A204.1 (cell line): Measurements from ENCODE around the gene METTL4.

ENCODE experiments used
- FAIRE-seq: peaks from 2 replicates; lab custom pipeline; 2012; peaks lifted over from hg19 to GRCh38; lab: Jason Lieb, UNC

Gene METTL4

DNA sequence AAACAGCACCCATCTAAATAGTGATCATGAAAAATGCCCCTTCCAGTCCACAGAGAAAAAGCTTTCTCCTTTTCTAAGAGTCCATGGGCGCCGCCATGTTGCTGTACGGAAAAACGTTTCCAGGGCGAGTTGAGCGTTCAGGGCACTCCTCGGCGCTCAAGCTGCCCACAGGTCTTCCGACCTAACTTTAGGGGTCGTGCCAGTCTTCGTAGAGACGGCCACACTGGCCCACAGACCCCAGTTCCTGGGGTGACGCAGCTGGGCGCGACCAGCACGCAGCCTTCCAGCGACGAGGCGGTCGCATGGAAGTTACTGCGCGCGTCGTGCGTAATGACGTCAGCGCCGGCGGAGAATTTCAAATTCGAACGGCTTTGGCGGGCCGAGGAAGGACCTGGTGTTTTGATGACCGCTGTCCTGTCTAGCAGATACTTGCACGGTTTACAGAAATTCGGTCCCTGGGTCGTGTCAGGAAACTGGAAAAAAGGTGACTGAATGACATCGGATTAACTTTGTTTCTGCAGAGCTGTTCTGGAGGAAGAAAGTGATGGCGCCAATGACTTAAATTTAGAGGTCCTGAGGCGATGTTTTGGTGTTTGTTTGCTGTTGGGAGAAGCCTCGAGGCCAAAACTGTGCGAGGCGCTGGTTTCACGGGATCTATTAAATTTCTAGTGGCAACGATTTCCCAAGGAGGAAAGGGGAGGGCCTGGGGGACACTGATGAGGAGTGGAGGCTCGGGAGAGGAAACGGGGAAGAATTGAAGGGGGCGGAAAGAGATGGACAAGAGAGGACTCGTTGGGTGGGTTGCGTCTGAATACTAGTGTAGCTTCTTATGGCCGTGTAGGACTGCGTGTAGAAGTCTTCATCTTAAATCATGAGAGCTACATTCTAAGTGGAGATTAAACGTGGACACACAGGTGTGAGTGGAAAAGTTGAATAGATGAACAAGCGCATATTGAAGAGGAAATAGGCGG is at the start of gene METTL4, which contains the start of gene NDC80:
Gene METTL4 (minus strand): TSS at position 306 of the 971 bp plus-strand sequence. CDS start 4,289 bp downstream, outside the sequence.
Gene NDC80 (plus strand): TSS at position 358 of the 971 bp plus-strand sequence. CDS start 1,429 bp downstream, outside the sequence.
- peak; percentile 83 for FAIRE-seq

DNA sequence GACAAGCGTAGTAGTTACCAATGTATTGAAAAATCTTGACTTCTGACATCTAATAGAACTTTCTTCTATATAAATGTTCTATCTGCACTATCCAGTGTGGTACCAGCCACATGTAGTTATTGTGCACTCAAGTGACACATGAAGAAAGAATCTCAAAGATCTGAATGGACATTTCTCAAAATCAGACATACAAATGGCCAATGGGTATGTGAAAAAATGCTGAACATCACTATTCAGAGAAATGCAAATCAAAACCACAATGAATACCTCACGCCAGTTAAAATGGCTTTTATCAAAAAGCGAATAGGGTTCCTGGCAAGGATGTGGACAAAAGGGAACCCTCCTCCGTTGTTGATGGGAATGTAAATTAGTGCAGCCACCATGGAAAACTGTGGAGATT is 46.7 kb upstream of the METTL4 start:
- no peak for FAIRE-seq

DNA sequence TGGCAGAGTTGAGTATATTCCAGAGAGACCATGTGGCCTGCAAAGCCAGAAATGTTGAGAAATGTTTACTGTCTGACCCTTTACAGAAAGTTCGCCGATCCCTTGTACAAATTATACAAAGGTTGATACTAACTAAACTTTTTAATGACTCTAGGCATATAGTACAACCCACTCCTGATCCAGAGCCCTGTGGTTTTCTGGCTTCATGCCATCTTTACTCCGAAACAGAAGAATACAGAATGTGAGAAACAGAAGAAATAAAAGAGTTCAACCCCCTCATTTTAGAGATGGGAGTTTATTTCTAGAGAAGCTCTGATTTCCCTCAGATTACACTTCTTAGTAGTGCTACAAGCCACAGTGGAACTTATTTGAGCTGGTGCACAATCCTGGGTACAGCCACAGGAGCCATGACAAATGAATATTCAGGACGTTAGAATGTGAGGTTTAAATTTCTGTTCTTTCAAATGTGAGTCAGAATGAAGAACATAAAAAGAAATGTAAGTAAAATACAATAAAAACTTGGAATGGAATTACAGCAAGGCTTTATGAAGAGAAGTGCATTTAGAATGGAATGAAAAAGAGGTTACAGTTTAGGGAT is 46.2 kb upstream of the METTL4 start:
- no peak for FAIRE-seq

DNA sequence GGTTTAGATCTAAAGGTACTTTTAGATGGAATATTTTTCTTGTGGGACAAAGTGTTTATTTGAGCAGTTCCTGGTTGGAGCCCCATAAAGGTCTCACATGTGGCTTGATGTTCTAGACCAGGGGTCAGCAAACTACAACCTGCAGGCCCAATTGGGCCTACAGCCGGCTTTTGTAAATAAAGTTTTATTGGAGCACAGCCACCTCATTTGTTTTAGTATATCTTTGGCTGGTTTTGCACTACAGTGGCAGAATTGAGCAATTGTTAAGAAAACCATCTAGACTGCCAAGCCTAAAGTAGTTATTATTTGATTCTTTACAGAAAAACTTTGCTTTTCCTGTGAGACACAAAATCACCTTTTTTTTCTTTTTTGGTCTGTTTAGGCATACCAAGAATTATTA is 41.7 kb upstream of the METTL4 start:
- no peak for FAIRE-seq

DNA sequence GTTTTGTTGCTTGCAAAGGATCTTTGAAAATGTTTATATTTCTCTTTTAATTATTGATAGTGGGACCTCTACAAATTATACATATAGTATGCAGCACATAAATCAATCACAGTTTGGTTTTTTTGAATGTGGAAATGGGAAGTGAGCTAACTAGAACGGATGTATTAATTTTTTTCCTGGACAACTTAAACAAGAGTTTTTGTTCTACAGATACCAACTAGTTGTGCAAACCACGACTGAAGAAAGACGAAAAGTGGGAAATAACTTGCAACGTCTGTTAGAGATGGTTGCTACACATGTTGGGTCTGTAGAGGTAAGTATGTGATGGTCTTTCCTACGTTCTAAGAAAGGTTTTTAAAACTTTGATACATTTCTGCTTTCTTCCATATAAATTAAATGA is 39.2 kb upstream of the METTL4 start:
- no peak for FAIRE-seq

GRCh38 chr18:2609604-2610003 is 38.3 kb upstream of the METTL4 start:
- FAIRE-seq, result no peak

GRCh38 chr18:2606335-2606734 is 35.0 kb upstream of the METTL4 start:
- FAIRE-seq, result no peak

DNA sequence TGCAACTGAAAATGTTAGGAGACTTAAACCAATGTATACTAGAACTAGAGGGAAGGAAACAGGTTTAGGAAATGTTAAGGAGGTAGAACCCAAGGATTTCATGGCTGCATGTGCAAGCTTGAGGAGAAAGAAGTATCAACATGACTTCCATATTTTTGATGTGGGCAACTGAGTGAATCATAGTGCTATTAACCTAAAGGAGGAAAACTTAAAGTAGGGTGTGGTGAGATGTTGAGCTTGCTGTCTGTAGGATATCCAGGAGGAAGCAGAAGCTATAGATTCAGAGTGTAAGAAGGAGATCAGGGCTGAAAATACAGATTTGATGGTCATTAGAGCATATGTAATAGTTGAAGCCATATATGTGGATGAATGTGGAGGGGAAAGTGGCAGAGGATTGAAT is 31.5 kb upstream of the METTL4 start:
- no peak for FAIRE-seq

- FAIRE-seq, result no peak
Measured at GRCh38 chr18:2597639-2598038, 26.3 kb upstream of the METTL4 start.

DNA sequence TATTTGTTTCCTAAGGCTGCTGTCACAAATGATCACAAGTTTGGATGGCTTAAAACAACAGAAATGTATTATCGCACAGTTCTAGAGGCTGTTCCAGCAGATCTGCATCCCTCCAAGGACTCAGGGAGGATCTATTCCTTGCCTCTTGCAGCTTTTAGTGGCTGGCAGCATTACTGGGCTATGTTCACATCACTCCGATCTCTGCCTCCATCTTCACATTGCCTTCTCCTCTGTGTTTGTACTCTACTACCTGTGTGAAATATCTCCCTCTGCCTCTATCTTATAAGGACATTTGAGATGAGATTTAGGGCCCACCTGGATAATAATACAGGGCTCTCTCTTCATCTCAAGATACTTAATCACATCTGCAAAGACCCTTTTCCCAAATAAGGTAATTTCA is 19.0 kb upstream of the METTL4 start:
- FAIRE-seq, result no peak

DNA sequence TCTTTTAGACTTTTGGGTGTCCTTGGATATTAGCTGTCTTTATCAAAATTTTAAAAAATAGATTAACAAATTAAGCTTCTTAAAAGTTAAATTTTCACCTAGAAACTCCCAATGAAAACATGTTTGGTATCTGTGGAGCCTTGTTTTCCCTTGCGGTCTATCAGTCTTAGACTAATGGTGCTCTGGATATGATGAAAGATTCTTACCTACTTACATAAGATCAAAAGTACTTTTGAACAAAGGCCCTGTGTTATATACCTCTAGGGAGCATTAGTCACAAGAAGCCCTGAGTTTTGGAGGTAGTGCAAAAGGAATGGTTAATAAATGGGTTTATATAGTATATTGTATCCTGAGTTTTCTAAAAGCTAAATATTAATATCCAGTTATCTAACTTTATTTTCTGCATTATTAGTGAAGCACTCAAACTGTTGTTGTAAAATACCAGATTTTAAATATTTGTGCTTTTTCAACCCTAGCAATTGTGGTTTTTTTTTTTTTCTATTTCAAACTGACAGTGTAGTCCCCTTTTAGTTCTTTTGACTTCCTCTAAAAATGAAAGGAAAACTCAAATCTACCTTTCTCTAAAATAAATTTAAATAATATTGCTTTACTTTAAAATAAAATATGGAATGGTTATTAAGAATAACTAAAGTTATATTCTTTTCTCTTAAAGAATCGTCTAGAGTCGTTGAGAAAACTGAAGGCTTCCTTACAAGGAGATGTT is 18.2 kb upstream of the METTL4 start:
- FAIRE-seq, result peak; percentile 59

- no peak for FAIRE-seq
Measured at GRCh38 chr18:2588666-2589344, 17.5 kb upstream of the METTL4 start.

- FAIRE-seq, result no peak
Measured at GRCh38 chr18:2587788-2588187, 16.5 kb upstream of the METTL4 start.

DNA sequence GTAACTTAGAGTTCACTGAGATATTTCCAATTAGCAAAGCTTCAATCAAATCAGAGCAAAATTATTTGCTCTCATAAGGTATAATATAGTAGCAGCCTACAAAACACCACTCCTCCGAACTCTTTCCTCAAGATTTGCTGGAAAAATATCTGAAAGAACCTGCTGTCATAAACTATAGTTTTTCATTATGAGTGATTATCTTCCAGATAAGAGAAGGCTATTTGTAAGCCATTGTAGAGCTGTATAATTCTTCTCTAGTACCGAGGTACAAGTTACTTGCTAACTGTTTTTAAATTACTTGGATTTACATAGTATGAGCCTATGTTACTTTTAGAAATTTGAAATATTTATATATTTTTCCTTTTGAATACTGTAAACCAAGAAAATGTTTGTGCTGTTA is 2.1 kb upstream of the METTL4 start:
- FAIRE-seq, result no peak

DNA sequence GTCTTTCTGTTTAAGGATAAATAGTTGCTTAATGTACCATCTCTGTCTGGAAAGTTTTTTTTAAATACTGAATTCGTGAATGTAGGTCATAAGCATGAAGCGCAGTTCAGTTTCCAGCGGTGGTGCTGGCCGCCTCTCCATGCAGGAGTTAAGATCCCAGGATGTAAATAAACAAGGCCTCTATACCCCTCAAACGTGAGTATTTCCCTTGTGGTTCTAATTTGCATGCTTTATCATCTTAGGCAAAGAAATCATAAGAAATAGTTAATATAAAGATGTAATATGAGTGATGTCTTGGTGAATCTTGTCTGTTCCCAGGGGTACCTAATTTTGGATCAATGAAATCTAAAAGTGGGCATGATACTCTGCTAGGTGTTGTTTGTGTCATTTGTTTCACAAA is 1.6 kb upstream of the METTL4 start:
- FAIRE-seq, result no peak

DNA sequence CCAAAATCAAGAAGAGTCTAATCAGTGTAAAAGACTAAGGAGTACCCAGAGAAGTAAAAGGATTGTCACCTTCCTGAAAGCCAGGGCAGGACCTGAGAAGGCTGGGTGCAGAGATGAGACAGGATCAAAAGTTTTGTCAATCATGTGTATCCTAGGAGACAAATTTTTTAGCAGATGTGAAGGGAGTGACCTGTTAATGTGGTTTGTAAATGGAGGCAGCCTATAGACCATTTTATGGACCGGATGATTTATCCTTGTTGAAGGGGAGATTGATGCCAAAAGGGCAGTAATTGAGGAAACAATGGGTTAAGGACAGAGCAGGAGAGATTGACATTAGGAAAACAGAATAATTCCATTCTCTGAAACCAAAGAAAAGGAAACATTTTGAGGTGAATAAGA is 865 bp upstream of the METTL4 start:
- no peak for FAIRE-seq

DNA sequence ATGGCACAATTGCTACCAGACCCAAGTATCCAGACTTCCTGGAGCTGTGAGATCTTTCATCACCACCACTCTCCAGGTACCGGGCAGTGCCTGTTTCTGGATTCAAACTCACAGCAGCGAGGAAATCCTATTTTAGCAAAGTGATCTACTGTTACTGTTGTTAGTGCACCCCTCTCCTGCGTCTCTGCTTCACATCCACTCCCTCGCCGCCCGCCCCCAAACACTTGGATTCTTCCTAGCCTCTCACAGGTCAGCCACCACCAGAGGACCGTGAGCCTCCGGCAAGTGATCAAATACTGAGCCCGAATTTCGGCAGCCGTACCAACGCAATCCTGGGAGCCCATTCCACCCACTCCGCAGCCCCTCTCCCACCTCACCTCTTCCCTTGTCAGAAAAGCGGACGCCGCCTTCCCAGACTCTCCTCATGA is 519 bp downstream of the METTL4 start:
- no peak for FAIRE-seq

DNA sequence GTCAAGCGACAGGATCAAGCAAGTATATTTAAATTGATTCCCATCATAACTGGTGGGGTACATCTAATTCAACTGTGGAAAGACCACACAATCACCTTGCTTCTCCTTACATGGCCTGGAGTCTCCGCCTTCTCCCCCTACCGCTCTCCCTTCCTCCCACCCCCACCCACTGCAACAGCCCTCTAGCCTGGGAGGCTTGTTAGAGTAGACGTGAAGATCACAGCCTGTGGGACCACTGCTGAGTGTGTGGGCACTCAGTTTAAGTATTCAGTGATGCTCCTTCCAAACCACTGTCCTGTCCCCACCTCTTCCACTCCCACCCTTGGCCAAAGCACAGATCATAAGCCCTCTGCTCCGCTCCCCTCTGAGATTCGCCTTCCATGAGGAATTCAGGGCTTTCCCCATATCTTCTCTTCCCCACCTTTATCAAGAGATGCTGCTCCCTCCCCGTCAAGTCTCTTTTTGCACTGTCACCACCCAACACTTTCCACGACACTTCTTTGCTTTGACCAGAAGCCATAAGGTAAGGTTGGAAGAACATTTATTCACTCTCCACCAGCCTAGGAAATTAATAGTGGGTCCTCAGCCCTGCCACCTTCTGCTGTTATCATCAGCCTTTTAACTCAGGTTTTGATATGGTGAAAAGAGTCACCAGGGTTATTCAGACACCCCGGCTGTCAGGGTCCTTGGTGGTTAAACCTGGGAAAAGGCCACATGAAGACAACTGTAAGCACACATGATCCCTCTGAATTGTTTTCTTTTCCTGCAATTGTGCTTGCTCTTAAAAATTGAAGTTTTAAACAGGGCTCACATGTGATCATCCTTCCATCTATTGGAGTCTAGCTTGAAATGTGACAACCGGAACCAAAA is 1.7 kb downstream of the METTL4 start:
- FAIRE-seq, result no peak

- no peak for FAIRE-seq
Measured at GRCh38 chr18:2568605-2569004, 2.7 kb downstream of the METTL4 start.

DNA sequence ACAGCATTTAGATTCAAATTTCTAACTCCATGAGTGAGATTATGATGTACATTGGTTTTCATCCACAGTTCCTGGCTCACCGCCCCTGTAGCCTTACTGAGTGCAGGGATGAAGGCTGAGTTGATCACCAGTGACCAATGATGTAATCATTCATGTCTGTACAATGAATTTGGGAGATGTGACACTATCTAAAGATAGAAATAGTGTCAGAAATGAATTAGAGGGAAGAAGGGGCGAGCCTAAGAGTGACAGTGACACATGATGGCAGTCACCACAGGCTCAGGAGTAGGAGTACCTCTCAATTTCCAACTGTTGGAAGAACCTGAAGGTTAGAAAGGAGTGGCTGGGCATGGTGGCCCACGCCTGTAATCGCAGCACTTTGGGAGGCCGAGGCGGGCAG is 3.2 kb downstream of the METTL4 start:
- no peak for FAIRE-seq

DNA sequence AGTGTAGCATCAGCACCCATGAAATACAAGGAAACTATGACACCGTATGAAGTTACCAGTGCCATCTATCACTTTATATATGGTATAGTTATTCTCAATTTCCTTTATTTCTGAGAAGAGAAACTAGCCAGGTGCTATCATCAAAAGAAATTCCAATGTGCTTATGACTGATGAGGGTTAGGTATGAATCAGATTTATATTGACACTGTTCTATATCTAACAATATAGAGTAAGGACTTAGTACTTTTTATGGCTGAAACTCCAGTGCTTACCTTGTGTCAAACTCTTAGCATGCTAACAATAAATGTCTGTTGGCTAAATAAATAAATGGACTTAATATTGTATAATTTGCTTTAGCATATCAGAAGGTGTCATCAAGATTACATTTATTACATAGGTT is 6.9 kb downstream of the METTL4 start:
- FAIRE-seq, result no peak
